ENCODE data around the gene STK32A.

GRCh38 chr5:147431586-147431985 lies 196.8 kb downstream of the STK32A start:
- TF ChIP-seq POLR2A (IDR thresholded peaks at IDR 0.05; ENCODE audit: borderline replicate concordance, extremely low read depth, insufficient read depth, insufficient read length): no peak
- TF ChIP-seq CTCF (IDR thresholded peaks at IDR 0.05 in 2 of 3, conservative IDR thresholded peaks at IDR 0.05 in 1 of 3; ENCODE audit: borderline replicate concordance in 1 of 3, insufficient read depth in 1 of 3, low read depth in 2 of 3, low read length in 2 of 3): no peak
